GM19239 (cell line): ENCODE data around the gene EML6.

Experiments
- DNase-seq: peaks from one replicate; pipeline ENCODE4 v3.0.0; 2011; ENCODE audit warnings: low spot score; ENCODE audit not compliant: insufficient read length
- FAIRE-seq: peaks from 2 replicates; lab custom pipeline; 2011; peaks lifted over from hg19 to GRCh38; lab: Jason Lieb, UNC

The EML6 gene

DNA sequence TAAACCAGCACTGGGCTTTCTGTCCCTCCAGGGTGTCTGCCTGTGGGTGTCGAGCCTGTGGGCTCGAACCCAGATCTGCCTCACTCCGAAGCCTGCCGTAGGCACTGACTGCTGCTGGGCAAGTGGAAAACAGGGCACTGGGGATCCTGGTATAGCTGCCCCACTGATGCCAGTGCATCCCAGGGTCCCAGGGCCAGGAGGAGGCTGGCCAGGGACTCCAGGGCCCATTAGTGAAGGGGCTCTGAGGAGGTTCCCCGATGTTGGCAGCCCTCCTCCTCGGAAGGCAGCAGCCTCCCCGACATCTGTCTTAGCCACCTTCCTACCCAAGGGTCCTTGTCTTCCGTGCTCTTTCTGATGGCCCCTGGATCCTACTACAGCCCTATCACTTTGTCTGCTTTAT, 230.7 kb downstream of the EML6 start:
- no peak for FAIRE-seq
- no peak for DNase-seq

DNA sequence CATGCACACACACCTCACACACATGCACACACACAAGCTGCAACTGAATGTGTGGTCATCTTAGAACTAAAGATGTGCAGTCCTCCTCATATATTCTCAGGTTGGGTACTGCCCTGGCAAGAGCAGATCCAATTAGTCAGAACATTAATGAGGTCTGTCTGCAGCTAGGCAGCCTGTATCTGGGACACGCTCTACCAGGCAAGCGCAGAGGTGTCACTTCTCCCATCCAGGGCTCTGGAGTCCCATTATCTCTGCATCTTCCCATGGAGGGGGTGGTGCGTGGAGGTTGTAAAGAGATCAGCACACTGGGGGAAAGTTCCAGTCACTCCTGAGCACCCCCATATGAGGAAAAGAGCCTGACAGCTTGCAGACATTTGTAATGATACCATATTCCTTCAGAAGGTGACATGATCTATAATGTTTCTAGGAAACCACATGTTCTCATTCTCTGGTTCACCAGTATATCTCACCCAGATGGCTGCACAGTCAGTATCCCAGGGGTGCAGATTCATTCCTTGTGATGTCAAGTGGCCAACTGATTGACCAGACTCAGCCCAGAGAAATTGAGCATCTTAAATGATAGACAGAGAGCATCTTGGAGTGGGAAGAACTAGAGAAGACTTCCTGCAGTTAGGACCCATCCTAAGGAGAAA, 231.4 kb downstream of the EML6 start:
- DNase-seq, result no peak
- no peak for FAIRE-seq

DNA sequence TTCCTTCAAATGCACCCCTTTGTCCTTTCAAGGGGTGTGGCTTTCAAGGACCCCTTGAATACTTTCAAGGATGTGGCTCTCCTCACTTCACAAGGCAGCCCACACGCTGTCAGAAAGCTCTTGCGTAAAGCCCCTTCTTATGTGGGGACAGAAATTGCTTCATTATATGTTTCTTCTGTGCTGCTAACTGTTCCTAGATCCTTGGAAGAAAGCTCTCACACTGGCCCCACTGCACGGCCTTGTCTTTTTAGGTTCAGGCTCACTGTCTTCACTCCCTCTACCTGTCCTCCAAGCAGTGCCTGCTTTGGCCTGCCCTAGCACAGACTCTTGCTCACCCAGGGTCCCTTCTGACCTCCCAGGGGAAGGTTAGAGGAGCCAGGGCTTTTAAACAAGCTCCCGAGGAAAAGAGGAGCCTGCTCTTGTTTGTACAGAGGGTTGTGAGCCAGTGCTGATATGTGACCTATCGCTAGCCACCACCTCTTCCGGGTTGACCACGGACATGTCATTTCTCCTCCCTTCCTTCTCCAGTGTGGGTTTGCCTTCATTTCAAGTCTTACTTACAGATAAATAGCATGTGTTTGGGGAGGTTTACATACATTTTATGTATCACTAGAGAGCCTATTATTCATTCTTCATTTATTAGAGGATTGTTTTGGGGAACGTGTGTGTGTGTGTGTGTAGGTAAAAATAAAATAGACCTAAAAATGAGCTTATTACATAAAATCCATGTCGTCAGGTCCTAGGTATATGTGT, 232.1 kb downstream of the EML6 start:
- DNase-seq (no peak), FAIRE-seq (no peak)

DNA sequence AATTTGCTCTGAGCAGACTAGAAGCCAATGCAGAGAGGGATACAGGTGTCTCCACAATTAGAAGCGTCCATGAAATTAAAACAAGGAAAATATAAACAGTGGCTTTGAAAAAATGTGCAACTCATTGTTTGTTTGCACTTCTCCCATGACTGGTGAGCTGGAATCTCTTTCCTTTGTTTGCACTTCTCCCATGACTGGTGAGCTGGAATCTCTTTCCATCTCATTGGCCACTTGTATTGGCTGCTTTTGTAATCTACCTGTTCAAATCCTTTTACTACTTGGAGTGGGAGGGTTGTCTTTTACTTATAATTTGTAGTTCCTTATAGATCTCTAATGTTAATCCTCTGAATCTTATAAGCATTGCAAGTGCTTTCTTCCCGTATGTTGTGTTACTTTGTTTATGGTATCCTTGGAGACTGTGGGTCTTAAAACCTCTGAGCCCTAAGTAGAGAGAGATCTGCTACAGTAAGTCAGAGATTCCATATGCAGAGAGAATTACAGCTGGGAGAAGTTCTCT, 232.7 kb downstream of the EML6 start:
- DNase-seq (no peak), FAIRE-seq (no peak)

DNA sequence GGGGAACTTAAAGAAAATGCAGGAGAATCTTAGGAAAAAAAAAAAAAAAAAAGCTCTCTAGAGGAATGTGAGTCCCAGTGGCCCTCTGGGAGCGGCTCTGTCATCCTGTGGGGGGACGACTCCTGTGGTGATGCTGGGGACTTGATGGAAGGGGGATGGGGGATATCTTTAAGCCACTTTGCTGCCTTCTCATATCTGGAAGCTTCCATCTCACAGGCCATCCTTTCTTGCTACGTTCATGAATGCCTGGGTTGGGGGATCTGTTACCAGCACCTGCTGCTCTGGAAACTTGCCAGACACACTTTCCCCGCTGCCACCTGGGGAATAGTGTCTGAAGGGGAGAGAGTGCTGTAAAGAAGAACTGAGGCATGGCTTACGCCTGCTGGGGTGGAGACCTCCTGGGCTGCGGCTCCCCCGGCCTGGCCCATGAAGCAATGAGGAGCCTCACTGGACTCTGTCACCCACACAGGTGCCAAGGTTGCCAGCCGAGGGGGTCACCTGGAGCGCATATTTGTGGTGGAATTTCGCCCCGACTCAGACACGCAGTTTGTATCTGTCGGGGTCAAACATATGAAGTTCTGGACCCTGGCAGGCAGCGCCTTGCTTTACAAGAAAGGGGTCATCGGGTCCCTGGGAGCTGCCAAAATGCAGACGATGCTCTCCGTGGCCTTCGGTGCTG, 234.0 kb downstream of the EML6 start:
- DNase-seq, result no peak
- no peak for FAIRE-seq

DNA sequence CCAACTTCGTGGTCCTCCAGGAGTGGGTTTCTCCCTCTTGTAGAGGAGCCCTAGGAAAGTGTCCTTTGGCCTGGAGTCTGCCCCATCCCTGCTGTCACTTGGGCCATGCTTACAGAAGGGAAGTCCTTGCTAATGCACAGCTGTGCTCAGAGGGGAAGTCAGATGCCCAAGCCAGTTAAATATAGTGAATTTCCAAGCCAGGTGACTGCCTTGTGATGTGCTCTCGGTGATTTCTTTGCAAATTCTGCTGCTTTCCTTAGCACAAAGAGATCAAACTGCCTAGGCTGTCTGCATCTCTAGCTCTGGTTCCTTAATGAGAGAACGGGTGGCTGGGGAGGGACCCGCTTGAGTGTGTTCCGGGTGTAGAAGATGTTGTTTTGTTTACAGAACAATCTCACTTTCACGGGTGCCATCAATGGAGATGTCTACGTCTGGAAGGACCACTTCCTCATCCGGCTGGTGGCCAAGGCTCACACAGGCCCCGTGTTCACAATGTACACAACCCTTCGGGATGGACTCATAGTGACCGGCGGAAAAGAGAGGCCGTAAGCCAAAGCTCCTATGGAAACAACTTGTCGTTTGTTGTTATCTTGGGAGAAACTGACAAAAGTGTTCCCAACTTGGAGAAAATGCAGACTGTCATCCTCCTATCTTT, 235.4 kb downstream of the EML6 start:
- no peak for DNase-seq

DNA sequence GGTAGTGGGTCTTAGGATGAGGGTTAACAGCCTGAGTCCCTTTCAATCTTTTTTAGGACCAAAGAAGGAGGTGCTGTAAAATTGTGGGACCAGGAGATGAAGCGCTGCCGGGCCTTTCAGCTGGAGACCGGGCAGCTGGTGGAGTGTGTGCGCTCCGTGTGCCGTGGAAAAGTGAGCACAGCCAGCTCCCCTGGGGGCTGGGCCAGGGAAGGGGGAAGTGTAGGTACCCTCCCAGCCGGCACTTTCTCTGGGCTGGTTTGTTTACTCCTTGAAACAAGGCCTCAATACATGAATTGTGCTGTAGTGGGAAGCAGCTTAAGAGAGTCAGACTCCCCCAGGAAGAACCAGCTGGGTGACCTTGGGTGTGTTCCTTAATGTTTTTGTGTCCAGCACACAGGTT, 236.7 kb downstream of the EML6 start:
- FAIRE-seq, result no peak
- no peak for DNase-seq

More for the DNA sequence above, 235.4 kb downstream of the EML6 start:
- FAIRE-seq, result no peak

DNA sequence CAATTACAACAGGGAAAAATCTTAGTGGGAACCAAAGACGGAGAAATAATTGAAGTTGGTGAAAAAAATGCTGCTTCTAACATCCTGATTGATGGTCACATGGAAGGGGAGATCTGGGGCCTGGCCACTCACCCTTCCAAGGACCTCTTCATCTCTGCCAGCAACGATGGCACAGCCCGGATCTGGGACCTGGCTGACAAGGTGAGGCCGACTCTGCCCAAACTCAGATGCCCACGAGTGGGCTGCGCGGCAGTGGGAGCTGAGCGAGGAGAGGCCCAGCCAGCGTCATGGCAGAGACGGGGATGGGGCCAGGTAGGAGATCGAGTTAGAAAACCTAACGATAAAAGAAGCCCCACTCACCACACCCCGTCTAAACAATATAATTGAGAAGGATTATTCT, 239.0 kb downstream of the EML6 start:
- no peak for FAIRE-seq
- DNase-seq, result no peak

DNA sequence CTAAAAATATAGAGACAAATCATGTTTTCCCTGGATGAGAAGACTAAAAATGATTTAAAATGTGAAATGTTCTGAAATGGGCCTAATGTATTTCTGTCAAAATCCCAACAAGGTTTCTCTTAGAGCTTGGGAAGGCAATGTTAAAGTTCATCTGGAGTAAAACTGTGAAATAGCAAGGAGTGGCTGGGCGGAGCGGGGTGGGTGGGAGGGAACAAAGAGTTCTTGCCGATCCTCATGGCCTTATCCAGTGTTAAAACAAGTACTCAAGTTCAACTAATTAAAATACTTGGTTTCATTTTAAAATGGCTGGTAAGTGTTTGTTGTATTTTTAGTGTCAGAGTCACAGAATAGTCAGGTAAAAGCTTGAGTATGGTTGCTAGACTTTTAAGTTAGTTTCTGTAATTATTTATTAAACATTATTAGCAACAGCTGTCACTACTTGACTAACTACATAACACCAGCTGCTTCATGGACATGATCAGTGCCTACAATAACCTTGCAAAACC, 239.5 kb downstream of the EML6 start:
- FAIRE-seq (no peak), DNase-seq (no peak)

DNA sequence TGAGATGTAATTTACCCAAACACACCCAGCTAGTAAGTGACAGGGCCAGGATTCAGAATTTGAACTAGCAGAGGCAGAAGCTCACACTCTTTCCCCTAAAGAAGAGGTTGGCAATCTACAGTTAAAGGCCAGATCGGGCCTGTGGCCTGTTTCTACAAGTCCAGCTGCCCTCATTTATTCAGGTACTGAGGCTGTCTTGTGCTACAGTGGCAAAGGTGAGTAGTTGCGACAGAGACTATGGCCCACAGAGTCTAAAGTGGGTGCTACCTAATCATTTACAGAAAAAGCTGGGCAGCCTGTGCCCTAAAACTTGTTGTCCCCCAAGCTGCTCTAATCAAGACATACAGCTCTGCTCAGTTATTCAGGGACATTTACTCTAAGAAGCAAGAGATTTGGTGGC, 240.0 kb downstream of the EML6 start:
- FAIRE-seq (no peak), DNase-seq (no peak)

DNA sequence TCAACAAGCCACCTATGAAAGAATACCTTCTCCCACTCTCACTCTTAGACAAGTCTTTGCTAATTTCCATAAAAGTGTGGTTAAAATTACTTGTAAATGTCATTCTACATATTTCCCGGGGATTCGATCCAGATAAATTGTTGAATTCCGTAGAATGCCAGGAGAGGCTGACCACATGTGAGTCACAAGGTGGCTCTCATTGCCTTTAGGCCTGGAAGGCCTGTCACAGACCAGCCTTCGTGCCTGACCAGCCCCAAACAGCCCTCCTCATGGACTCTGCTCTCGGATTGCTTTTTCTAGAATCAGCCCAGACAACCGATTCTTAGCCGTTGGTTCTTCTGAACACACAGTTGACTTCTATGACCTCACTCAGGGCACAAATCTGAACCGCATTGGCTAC, 240.8 kb downstream of the EML6 start:
- DNase-seq (no peak), FAIRE-seq (no peak)

DNA sequence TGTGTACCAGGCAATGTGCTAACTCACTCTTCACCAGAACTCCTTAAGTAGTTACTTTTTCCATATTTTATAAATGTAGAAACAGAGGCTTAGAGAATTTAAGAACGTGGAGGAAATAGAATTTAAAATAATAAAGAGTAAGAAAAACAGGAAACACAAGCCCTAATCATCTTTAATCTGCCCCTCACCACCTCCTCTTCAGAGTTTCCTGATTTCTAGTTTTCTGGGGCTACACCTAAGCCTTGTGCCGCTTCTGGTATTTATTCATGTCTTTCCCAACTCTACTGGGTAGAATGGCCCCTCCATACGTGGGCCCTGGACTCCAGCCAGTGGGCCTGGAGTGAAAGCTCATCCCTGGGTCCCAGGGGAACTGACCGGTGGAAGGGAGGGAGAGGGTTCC, 241.4 kb downstream of the EML6 start:
- DNase-seq (no peak), FAIRE-seq (no peak)

DNA sequence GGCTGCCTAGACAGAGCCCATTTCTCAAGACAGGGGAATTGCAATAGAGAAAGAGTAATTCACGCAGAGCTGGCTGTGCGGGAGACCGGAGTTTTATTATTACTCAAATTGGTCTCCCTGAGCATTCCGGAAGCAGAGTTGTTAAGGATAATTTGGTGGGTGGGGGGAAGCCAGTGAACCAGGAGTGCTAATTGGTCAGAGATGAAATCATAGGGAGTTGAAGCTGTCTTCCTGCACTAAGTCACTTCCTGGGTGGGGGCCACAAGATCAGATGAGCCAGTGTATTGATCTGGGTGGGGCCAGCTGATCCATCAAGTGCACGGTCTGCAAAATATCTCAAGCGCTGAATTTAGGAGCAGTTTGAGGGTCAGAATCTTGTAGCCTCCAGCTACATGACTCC, 242.0 kb downstream of the EML6 start:
- no peak for DNase-seq
- FAIRE-seq, result no peak

DNA sequence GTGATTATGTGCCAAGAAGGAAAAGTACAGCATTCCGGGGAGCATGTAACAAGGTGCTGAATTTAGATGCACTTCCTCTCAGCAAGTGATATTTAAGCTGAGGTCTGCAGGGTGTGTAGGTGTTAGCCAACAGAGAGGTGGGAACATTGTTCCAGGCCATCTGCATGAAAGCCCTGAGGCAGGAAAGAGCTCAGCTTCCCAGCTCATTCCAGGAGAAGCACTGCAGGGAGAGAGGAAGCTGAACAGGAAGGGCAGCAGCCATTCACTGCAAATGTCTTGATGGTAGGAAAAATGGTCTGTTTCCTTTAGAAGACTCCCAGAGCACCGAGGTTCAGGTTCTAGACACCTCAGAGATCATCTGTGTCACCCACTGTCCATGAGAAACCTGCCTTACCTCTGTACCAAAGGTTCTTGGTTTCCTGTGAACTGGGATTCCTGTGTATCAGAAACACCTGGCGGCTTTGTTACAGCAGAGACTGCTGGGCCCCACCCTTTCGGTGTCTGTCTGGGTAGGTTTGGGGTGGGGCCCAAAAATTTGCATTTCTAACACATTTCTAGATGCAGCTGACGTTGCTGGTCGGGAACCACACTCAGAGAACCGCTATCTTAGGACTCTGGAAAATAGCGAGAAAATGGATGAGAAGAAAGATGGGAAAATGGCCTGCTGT, 242.8 kb downstream of the EML6 start:
- DNase-seq (no peak), FAIRE-seq (no peak)

DNA sequence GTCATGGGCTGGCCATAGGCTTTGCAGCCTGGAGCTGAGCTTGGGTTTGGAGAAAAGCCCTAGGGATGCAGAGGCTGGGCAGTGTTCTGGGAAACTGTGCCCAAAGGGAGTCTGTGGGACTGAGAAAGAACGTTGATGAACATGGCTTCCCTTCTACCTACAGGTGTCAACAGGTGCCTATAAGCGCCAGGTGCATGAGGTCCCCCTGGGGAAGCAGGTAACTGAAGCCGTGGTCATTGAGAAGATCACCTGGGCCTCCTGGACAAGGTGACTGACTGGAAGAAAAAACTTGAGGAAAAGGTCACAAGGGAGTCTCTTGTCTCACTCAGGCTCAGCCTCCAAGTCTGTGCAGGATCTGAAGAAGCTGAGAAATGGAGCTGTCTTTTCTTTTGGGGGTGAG, 243.4 kb downstream of the EML6 start:
- no peak for DNase-seq
- no peak for FAIRE-seq

DNA sequence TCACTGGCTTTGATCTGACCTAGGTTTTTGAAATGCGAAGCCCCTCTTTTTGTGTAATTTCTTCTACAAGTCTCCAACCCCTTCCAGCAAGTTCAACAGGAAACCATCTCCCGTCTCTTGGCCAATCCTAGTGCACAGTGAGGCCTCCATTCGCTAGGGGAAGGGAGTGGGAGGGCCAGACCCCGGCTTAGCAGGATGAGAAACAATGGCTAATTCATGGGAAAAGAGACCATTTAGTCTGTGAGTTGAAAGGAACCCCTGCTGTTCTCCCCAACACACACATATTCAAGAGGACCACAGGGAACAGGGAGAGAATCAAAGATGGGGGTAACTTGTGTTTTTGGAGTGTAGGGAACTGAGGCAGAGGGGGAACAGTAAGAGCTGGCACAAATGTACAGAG, 243.8 kb downstream of the EML6 start:
- FAIRE-seq, result no peak
- no peak for DNase-seq

DNA sequence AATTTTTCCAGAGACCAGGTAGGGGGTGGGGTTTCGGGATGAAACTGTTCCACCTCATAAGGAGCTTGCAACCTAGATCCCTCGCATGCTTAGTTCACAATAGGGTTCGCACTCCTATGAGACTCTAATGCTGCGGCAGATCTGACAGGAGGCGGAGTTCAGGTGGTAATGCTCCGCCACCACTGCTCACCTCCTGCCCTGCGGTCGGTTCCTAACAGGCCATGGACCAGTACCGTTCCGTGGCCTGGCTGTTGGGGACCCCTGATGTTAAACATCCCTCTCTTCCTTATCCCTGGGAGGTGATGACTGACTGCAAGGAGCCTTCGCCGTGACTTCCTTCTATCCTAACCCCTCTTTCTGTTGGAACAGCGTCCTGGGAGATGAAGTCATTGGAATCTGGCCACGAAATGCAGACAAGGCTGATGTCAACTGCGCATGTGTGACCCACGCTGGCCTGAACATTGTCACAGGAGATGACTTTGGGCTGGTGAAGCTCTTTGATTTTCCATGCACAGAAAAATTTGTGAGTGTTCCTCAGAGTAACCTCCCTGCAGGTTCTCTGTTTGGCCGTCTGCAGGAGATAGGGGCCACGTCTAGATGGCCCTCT, 244.4 kb downstream of the EML6 start:
- FAIRE-seq (no peak), DNase-seq (no peak)

DNA sequence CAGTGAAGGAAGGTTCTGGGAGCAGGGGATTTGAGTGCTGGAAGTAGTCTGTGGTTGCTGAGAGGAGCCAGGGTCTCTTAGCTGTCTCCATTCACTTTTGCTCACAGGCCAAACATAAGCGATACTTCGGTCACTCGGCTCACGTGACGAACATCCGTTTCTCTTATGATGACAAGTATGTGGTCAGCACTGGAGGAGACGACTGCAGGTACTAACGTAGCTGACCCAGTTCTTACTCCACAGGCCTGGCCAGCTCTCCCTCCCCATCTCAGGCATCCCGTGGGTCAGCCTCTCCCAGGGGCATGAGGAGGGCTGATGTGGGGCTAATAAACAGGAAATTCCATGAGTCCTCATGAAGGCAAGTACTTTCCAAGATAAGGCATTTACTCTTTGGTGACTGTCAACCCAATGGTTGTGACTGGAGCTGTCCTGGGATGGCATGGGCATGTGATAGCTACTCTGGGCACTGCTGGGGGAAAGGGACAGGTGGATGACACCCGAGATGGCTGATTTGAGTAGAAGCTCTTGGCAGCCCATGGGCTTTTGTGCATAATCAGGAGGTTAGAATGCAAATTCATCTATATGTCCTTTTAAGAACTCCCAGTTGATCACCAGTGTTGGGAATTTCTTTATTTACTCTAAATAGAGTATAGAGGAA, 245.2 kb downstream of the EML6 start:
- no peak for DNase-seq
- no peak for FAIRE-seq

DNA sequence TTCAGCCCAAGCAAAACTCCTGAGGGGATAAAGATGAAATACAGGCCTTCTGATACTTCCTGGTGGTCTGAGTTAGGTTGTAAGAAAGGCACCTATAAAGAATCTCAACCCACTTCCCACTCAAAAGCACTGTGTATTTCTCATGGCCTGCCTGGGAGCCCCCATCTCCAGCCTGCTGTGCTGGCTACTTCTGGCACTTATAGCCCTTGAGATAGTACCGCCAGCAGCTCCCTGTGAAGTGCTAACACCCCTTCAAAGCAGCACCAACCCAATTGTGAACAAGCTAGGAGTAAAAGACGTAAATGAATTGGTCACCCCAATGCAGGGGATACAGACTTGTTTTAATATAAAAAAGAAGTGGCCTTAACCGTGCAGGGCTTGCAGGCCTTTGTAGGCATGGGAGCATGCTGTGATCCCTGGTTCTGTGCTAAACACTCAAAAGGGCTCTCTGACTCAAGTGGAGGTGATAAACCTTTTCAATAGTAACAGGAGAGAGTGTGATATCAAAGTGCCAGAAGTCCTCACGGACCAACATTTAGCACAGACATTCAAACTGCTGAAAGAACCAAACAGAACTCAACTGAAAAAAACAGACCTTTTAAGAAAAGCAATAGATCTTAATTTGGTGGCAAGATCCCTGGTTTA, 246.0 kb downstream of the EML6 start:
- DNase-seq (no peak), FAIRE-seq (no peak)
